Upper lobe of left lung (tissue), 4 donors: Measurements from ENCODE around the gene BICDL2.

Experiments used
- POLR2A ChIP-seq, 4 donors: fragments of 450-650 bp; IDR thresholded peaks; one replicate each; pipeline ENCODE4 v1.5.1; 2016 to 2017; ENCODE audit warnings: antibody characterized with exemption in 4 of 4, mild to moderate bottlenecking in 2 of 4
- POLR2AphosphoS5 ChIP-seq, 2 donors: sonication (generic); formaldehyde crosslinking; IDR thresholded peaks; one replicate each; pipeline ENCODE4 v1.5.1; 2017; ENCODE audit warnings: antibody characterized with exemption in 2 of 2
- TF ChIP-seq, protein P1 (sequence below), 6 experiments: fragments of 450-650 bp in 4 of 6; fragments of 200-600 bp in 2 of 6; sonication (generic) in 2 of 6; IDR thresholded peaks; one replicate each; pipeline ENCODE4 v1.5.1; 2016 to 2019; ENCODE audit warnings: antibody characterized with exemption in 6 of 6

DNA sequence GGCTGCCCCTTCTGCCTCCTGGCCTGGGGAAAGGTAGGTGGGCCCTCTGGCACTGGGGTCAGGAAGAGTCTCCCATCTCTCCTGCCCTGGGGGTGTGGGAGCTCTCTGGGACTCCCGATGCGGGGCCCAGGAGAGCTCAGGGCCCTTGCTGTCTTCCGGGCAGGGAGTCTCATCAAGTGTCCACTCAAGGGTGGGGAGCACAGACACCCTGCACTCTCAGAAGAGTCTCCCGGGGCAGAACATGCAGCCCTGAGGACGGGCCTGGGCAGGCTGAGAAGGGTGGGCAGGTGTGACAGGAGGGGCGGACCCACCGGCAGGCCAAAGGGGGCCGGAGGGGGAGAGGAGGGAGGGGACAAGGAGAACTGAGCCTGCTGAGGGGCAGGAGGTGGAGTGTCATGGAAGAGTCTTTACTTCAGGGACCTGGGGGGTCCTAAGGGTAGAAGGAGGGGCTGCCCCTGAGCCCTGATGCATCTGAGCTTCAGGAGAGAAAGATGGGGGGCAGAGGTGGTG, 48.1 kb downstream of the BICDL2 start:
- TF ChIP-seq, protein P1, sequence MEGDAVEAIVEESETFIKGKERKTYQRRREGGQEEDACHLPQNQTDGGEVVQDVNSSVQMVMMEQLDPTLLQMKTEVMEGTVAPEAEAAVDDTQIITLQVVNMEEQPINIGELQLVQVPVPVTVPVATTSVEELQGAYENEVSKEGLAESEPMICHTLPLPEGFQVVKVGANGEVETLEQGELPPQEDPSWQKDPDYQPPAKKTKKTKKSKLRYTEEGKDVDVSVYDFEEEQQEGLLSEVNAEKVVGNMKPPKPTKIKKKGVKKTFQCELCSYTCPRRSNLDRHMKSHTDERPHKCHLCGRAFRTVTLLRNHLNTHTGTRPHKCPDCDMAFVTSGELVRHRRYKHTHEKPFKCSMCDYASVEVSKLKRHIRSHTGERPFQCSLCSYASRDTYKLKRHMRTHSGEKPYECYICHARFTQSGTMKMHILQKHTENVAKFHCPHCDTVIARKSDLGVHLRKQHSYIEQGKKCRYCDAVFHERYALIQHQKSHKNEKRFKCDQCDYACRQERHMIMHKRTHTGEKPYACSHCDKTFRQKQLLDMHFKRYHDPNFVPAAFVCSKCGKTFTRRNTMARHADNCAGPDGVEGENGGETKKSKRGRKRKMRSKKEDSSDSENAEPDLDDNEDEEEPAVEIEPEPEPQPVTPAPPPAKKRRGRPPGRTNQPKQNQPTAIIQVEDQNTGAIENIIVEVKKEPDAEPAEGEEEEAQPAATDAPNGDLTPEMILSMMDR (IDR thresholded peaks at IDR 0.05) = no peak
- TF ChIP-seq POLR2A (IDR thresholded peaks at IDR 0.05) (no peak), POLR2AphosphoS5 (IDR thresholded peaks at IDR 0.05) (no peak)
